Measurements from ENCODE around the gene ANTXRL. TPM values are rescaled to one million over a fixed set of nuclear protein-coding genes. Genes with fewer than 3 reads are reported as not detected.
"Not testable (repeated sequence)": the region's sequence is repeated elsewhere in the genome, so short reads cannot be mapped to it uniquely, and the experiment has no call there.

Gene ANTXRL
- not detected in 2 replicates for total RNA-seq (2014; rRNA removed; shearing (Covaris generic))

DNA sequence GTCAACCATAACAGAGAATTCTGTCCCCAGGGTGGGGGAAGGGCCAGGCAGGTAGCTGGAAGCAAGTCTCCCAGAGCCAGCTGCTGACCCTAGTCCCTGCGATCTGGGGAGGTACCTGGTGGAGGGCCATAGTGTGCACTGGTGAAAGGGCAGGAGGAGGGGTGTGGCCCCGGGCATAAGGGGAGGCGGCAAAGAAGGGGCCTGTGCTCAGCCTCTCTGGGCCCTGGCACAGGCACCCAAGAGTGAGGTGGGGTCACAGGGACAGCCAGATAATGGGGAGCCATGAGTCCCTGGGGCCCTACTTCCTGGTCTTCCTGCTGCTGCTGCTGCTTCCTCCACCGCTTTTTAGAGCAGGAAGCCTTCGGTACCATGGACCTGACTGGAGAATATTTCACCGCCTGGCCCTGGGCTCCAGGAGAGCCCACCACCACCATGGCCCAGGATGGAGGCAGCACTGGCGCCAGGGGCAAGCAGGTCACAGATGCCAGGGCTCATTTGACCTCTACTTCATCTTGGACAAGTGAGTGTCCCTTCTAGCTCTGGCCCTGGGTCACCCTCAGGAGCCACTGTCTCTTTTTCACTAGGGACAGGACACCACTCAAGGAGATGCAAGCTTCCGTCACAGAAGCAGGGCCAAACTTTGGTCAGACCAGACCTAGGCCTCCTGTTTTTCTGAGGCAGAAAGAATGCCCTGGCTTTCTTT is at the start of gene ANTXRL:
Gene ANTXRL (plus strand): TSS at position 7 of the 703 bp plus-strand sequence. CDS start 266 bp downstream, at position 273.
- DNase-seq (ENCODE audit: low spot score), result no peak

GRCh38 chr10:46237815-46238510 is 48.8 kb upstream of the ANTXRL start:
- DNase-seq (ENCODE audit: low spot score), result no peak

DNA sequence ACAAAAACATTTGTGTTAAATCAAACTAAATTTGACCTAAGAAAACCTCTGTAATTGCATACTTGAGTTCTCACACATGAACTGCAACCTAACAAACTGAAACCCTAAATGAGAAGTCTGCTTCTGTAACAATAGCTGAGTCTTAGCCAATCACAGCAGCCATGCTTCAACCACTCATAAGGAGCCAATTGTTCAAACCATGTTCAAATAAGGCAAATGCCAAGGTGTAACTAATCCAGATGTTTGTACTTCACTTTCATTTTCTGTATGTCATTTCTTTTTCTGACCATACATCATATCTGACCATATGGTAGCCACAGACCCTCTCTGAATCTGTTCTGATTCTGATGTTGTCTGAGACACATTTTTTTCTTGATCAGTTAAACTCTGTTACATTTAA is 47.5 kb upstream of the ANTXRL start:
- DNase-seq (ENCODE audit: low spot score), result no peak

DNA sequence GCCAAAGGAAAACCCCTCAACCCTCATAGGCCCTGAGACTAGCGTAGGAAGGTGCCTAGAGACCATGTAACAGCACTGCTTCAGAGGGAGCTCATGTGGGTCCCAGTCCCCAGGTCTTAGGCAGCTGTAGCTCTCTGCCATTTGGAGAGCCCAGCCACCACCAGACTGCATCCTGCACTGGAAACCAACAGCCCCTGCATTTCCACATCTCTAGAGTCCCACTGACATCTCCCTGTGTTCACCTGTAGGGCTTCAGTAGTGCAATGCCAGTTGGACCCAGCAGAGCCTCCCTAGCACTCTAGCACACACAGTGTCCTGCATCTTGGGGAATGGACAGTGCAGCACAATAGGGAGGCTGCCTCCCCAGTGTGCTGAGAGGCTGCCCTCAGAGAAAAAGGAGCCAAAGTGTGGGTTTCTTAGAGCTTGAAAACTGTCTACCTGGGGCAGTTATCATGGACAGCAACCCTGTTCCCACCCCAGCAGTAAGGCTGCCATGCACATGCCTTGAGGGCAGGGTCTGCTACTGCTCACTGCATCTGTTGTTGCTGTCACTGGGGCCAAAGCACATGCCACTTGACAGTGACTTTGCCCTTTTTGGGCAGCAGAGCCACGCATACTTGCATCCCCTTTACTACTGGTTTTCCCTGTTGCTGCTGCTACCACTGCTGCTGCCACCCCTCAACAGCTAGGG is 46.7 kb upstream of the ANTXRL start:
- DNase-seq (ENCODE audit: low spot score), result no peak

DNA sequence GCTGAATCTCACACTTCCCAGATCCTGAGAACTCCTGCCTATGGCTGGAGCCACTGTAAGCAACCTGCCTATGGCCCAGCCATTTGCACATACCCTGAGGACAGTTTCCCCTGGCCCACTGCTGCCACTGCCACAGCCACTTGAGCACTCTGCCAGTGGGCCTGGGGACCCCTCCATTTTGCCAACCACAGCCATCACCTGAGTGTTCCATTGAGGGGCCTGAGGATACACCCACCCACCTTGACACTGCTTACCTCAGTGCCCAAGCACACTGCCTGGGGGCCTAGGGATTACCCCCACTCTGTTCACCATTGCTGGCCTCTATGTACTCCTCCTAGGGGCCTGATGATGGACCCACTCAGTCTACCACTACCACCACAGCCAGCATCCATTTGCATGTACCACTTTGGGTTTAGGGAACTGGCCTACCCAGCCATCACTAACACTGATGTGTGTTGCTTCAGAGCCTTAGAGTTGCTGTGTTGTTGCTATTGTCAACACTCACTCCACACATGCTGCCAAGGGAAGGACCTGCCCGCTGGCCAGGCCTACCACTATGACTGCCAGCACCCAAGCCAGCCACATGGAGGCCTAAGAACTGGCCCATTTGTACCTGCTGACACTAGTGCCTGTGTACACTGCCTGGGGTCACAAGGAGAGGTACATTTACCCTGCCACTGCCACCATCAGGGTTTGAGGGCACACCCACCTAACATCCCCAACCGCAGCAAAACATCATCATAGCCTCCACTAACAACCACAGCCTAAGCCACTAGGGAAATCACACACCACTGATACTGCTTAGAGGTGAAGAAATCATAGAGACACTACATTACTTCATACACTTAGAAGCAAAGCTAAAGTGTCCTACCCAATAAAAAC is 45.9 kb upstream of the ANTXRL start:
- DNase-seq (ENCODE audit: low spot score), result no peak

- no peak for DNase-seq (ENCODE audit: low spot score)
Measured at GRCh38 chr10:46245381-46245900, 41.4 kb upstream of the ANTXRL start.

DNA sequence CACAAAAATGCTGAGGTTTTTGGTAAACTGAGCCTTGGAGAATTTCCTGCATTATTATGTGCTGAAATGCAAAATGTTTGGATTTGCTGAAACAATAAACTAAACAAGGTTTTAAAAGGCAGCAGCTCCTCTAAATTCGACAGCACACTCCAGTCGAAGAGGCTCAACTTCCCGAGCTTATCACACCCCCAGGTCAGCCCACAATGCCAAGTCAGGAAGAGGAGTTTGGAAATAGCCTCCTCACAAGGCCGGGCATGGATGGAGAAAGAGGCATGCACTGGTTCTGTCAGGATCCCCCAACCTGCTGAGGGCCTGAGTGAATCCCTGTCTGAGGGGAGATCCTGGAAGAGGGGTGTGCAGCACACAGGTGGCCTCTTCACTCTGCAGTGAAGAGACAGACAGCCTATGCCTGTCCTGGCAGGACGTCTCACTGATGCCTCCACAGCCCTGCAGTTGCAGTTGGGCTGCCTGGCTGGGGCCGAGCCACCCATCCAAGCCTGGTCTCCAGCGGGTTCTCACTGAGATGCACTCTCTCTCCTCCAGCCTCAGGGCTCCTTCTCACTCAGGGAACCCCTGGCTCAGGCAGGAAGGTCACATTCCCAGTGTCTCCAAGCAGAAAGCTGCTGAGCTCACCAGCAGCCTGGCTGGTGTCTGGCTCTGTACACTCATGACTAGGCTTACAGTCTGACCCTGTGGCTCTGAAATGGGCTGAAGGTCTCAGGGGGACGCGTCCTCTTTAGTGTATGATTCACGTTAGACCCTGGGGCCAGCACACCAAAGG is 40.2 kb upstream of the ANTXRL start:
- DNase-seq (ENCODE audit: low spot score), result not testable (repeated sequence)

DNA sequence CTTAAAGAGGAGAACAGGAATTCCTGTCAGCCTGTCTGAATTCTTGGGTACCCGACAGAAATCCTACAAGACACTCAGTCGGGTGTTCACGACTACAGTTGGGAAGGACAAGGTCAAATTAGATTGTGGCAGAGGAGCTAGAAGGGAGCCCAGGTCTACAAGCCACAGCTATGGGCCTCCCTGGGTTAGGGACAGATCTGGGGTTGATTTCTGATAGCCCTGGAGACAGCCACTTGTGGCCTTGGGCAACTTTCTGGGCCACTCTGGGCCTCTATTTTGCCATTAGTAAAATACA is 39.7 kb upstream of the ANTXRL start:
- no peak for DNase-seq (ENCODE audit: low spot score)

DNA sequence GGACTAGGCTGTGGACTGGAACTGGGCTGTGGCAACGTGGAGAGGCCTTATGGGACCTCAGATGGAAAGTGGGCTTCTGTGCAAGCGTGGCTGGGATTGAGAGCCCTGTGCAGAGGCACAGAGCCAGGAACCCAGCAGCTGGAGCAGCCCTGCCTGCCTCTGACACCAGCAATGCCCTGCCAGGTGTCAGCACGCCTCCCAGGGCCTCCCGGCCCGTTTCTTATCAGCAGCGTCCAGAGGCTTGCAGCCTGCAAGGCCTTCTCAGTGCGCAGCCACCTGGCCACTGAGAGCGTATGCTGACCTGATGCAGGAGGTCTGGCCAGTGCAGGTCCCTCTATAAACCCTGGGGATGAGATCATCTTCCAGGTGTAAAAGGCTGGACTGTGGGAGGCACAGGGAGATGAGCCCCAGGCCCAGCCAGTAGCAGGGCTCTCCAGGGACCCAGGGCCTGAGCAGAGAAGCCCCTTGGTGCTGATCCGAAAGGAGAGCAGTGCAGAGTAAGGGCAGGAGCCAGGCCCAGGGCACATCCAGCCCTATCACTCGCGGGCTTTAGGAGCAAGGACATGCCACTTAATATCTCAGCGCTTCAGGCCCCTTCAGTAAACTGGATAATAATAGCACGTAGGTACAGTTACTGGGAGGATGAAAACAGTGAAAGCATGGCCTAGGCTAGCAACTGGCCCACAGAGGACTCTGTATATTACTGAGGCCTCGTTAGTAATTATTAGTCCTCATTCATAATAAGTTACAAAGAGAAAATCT is 38.8 kb upstream of the ANTXRL start:
- DNase-seq (ENCODE audit: low spot score), result no peak

GRCh38 chr10:46248651-46249146 is 38.1 kb upstream of the ANTXRL start:
- no peak for DNase-seq (ENCODE audit: low spot score)

GRCh38 chr10:46249617-46250344 is 37.0 kb upstream of the ANTXRL start:
- not testable (repeated sequence) for DNase-seq (ENCODE audit: low spot score)

DNA sequence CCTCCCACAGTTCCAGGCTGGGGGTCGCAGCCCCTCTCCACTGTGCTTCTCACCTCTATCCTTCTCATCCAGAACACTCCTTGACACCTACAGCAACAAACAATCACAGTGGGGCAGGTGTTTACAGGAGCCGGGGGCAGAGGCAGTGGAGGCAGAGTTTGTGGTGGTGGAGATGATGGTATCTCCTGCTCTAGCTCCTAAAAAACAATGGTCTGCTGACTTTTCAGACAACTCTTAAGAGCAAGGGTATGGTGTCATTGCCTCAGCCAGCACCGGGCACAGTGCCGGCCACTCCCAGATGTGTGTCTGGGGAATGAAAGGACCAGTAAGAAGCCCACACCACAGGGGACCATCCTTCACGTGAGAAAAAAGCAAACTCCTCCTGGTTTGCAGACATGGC is 36.3 kb upstream of the ANTXRL start:
- DNase-seq (ENCODE audit: low spot score), result no peak

DNA sequence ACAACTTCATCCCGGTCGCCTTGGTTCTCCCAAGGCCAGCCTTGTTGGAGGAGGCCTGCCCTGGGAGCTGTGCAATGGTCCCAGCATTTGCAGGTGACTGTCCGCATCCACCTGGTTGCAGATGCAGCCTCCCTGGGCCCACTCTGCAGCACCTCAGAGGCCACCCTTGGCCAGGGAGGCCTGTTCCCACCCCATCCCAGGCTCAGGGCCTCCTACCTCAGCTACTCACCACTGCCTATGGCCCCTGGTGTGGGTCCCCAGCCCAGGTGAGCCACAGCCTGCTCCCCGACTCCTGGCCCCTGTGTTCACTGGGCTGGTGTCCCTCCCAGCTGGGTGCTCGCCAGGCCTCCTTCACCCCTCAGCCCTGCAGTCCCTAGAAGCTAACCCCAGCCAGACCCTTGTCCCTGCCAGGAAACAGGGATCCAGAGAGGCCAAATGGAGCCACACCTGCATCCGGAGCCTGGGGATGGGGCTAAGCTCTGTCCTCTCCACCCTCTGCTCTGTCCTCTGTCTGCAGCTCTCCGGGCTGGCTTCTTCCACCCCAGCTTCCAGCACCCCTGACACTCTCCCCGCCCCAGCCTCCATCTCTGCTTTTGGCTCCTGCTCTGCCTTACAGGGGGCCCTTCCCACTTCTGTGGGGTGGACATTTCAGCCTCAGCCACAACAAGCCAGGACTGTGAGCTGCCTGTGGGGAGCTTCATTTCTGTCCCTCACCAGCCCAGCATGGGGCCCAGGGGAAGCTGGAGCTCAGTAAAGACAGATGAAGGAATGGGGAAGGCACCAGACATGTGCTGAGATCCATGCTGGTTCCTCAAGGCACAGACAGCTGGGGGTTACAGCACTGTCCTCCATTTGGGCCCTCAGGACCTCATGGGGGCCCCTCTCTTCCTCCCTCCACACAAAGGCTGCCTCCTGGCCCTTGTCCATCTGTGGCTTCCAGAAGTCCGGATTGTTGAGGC is 35.6 kb upstream of the ANTXRL start:
- DNase-seq (ENCODE audit: low spot score), result no peak

DNA sequence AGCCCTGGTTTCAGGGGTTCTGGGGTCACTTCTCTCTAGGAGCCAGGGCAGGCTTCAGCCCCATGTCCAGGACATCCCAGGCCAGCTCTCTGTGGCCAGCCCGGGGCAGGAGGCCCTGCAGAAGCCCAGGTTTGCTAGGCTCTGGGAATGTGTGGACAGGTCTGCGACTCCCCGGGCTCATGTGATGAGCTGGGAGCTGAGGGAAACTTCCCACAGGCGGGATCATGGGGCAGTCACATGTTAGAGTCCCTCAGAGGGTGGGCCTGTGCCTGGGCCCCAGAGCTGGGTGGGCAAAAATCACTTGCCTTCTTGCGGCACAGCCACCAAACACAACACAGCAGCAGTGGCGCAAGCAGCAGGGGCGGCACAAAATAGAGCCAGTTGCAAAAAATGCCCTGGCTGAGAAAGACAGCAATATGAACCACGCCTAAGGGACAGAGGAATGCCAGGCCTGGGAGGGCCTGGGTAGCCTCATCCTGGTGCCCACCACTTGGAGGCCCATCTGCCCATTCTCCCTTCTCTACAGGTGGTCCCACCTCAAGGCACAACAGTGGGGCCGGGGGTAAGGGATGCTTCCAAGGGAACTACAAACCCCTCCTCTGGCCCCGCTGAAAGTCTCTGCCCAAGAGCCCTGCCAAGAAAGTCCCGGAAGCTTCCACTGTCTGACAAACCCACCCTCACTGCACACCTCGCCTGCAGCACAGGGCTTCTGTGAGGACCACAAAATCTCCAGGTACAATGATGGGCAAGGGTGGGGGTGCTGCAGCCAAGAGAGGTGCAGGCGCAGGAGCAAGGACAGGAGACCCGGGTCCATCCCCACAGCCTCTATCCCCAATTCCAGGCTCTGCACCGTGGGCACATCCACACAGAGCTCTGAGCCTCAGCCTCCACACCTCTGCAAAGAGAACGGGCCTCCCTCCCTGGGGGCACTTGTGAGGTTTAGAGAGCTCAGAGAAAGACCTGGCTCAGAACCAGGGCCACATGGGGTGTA is 34.6 kb upstream of the ANTXRL start:
- DNase-seq (ENCODE audit: low spot score), result no peak

DNA sequence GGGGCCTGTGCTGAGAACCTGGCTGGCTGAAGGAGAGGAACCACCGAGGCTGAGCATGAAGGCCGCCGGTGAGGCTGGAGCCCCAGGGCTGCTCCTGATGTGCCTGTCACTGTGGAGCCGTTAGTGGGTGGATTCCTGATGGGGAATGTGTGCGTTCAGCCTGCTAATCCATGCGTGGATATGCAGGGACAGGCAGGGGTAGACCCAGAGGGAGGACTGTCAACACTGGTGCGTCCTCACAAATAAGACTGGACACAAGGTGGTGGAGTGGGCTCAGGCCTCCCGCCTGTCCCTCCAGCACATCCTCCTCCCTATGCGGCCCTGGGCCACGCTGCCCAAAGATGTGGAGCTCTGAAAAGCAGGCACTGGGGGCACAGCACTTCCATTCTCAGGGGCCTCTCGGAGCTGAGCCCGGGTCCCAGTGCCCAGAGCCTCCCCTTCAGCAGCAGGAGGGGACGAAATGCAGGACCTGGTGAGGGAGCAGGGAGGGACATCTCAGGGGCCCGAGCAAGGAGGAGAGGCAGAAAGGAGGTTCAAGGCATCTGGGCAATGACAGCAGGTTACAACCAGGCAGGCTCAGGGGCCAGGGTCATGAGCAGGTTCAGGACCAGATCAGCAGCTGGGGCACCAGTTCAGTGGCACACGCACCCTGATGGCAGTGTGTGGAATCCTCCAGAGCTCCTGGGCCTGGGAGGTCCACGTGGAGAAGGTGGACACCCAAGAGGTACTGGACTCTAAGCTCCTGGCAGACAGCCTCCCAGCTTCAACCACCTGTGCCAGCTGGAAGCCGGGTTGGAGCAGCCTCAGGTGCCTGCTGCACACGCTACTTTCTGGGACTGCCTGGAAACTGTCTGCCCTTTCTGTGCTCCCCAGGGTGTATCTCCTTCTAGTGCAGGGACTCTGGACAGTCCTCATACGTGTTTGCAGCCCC is 33.5 kb upstream of the ANTXRL start:
- DNase-seq (ENCODE audit: low spot score), result no peak

GRCh38 chr10:46254007-46254383 is 32.8 kb upstream of the ANTXRL start:
- DNase-seq (ENCODE audit: low spot score), result no peak

Data from HT-29 (cell line).